ENCODE measurements around the gene GOLGA6L9.
"Not testable (repeated sequence)": the region's sequence is repeated elsewhere in the genome, so short reads cannot be mapped to it uniquely, and the experiment has no call there.

The GOLGA6L9 gene

GRCh38 chr15:82468205-82468604 lies 38.6 kb downstream of the GOLGA6L9 start:
- not testable (repeated sequence) for DNase-seq (ENCODE audit: low spot score)

DNA sequence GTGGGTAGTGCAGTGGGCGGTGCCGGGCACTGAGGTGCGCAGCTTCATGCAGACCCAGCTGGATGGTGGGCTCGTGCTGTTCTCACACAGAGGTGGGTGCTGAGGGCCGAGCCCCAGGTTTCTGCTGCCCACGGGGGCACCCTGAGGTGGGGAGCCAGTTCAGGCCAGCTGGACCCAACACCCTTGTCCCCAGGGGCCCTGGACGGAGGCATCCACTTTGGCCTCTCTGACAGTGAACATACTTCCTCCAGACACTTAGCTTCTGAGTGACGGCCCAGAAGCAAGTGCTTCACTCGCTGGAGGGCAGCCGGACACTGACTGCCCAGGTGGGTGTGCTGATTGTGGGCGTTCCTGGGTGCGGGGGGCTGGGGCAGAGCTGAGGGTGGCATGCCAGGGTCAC lies 39.8 kb downstream of the GOLGA6L9 start:
- not testable (repeated sequence) for DNase-seq (ENCODE audit: low spot score)

DNA sequence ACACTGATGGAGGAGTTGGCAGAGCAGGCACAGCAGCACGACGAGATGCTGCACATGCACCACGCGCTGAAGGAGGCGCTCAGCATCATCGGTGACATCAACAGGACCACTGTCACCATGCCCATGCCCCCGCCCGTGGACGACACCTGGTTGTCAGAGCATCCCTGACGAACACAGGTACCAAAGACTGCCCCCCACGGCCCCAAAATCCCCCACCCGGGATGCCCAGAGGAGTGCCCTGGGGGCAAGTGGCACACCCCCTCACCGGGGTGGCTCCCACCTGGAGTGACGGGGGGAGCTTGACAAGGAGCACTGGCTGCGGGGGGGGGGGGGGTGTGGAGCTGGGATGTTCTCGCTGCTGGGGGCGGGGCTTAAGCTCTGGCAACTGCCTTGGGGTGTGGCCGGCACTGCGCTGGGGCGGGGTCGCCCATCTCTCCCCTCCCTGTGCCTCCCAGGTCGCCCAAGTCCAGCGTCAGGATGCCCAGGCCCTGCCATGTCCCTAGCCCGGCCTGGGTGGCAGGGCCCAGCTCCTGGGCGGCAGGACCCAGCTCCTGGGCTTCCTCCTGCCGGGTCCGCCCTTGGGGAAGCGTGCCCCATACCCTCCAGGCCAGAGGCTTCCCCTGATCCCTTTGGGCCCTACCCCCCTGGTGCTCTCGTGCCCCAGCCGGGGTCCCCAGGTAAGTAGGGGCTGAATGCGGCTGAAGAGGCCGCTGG lies 42.8 kb downstream of the GOLGA6L9 start:
- DNase-seq (ENCODE audit: low spot score), result peak; percentile 48

DNA sequence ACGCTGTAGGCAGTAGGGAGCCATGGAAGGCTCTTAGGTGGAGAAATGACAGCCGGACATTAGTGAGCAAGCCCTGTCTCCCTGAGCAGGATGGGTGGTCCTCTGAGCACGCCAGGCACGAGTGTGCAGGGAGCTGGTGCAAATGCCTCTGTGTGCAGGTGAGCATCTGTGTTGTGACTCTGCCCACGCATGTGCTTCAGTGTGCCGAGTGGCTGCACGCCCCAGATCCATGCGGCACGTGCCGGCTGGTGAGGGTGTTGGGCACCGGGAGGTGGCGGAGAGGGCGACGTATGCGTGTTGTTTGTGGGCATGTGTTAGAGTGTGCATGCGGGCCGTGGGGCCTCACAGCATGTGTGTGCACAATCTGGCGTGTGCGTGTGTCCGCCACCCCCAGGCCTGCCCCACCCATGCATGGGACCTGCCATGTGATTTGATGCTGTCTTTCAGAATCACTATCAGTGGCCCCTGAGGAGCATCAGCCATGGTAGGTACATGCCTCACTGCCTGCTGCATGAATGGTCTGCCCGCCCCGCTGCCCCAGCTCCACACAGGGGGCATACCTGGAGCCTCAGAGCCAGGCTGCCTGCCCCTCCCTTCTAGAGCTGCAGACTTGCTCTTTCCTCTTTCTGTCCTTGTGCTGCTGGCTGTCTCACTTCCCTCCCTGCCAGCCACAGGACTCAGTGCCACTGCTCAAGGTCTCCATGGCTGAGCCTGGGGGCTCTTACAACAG lies 45.1 kb downstream of the GOLGA6L9 start:
- not testable (repeated sequence) for DNase-seq (ENCODE audit: low spot score)

DNA sequence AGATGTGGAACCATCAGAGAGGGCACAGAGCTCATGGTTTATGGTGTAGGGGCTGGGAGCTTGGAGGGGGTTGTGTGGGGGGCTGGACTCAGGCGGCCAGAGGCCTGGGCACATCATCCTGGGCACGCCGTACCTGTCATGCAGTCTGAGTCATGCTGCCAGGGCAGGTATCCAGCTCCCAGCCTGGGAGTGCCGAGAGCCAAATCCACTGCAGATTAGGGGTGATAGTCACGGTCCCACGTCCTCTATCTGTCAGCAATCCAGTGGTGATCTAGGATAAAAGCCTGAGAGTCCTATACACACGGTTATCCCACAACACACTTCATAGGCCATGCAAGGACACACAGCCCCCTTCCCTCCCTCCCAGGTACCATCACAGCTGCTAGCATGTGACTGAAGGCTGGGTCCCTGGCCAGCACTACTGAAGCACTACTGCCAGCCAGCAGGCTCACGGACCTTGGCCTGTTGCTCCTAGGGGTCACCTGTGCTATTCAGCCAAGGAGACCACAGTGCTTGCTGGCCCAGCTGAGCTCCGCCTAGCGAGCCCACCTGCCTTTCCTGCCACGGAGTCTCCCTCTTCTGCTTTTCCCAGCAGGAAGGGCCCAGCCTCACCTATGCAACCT lies 45.8 kb downstream of the GOLGA6L9 start:
- DNase-seq (ENCODE audit: low spot score), result not testable (repeated sequence)

- DNase-seq (ENCODE audit: low spot score), result peak; percentile 39
Measured at GRCh38 chr15:82476697-82477342, 47.2 kb downstream of the GOLGA6L9 start.

- not testable (repeated sequence) for DNase-seq (ENCODE audit: low spot score)
Measured at GRCh38 chr15:82477343-82478057, 47.9 kb downstream of the GOLGA6L9 start.
